ENCODE data around the gene METTL13.

The METTL13 gene

GRCh38 chr1:171803045-171803444 lies 21.6 kb downstream of the METTL13 start:
- no peak for TF ChIP-seq GATA3 (IDR thresholded peaks at IDR 0.05; ENCODE audit: low read depth, low read length)
- no peak for TF ChIP-seq GATA2 (IDR thresholded peaks at IDR 0.05; ENCODE audit: low read depth, low read length)

GRCh38 chr1:171803461-171804022 lies 22.1 kb downstream of the METTL13 start:
- TF ChIP-seq GATA3 (IDR thresholded peaks at IDR 0.05; ENCODE audit: low read depth, low read length) (no peak), GATA2 (IDR thresholded peaks at IDR 0.05; ENCODE audit: low read depth, low read length) (no peak)

- TF ChIP-seq GATA2 (IDR thresholded peaks at IDR 0.05; ENCODE audit: low read depth, low read length) (no peak), GATA3 (IDR thresholded peaks at IDR 0.05; ENCODE audit: low read depth, low read length) (no peak)
These were observed 24.1 kb downstream of the METTL13 start for GRCh38 chr1:171805395-171806115.

- TF ChIP-seq GATA3 (IDR thresholded peaks at IDR 0.05; ENCODE audit: low read depth, low read length) = no peak
- TF ChIP-seq GATA2 (IDR thresholded peaks at IDR 0.05; ENCODE audit: low read depth, low read length) = no peak
These were observed 26.1 kb downstream of the METTL13 start for GRCh38 chr1:171807556-171807955.

GRCh38 chr1:171809834-171810233 lies 28.4 kb downstream of the METTL13 start:
- TF ChIP-seq GATA3 (IDR thresholded peaks at IDR 0.05; ENCODE audit: low read depth, low read length) = no peak
- TF ChIP-seq GATA2 (IDR thresholded peaks at IDR 0.05; ENCODE audit: low read depth, low read length) = no peak

- TF ChIP-seq GATA3 (IDR thresholded peaks at IDR 0.05; ENCODE audit: low read depth, low read length) = no peak
- no peak for TF ChIP-seq GATA2 (IDR thresholded peaks at IDR 0.05; ENCODE audit: low read depth, low read length)
These were observed 30.2 kb downstream of the METTL13 start for GRCh38 chr1:171811672-171812071.

- TF ChIP-seq GATA2 (IDR thresholded peaks at IDR 0.05; ENCODE audit: low read depth, low read length) (no peak), GATA3 (IDR thresholded peaks at IDR 0.05; ENCODE audit: low read depth, low read length) (no peak)
These were observed 33.2 kb downstream of the METTL13 start for GRCh38 chr1:171814692-171815091.

GRCh38 chr1:171816300-171816901 lies 34.9 kb downstream of the METTL13 start:
- TF ChIP-seq GATA3 (IDR thresholded peaks at IDR 0.05; ENCODE audit: low read depth, low read length) (no peak), GATA2 (IDR thresholded peaks at IDR 0.05; ENCODE audit: low read depth, low read length) (no peak)

- TF ChIP-seq GATA3 (IDR thresholded peaks at IDR 0.05; ENCODE audit: low read depth, low read length) = no peak
- TF ChIP-seq GATA2 (IDR thresholded peaks at IDR 0.05; ENCODE audit: low read depth, low read length) = no peak
These were observed 36.2 kb downstream of the METTL13 start for GRCh38 chr1:171817511-171818265.

- TF ChIP-seq GATA3 (IDR thresholded peaks at IDR 0.05; ENCODE audit: low read depth, low read length) = no peak
- no peak for TF ChIP-seq GATA2 (IDR thresholded peaks at IDR 0.05; ENCODE audit: low read depth, low read length)
These were observed 38.5 kb downstream of the METTL13 start for GRCh38 chr1:171819946-171820345.

GRCh38 chr1:171826973-171827372 lies 45.5 kb downstream of the METTL13 start:
- TF ChIP-seq GATA3 (IDR thresholded peaks at IDR 0.05; ENCODE audit: low read depth, low read length) = no peak
- TF ChIP-seq GATA2 (IDR thresholded peaks at IDR 0.05; ENCODE audit: low read depth, low read length) = no peak

- TF ChIP-seq GATA3 (IDR thresholded peaks at IDR 0.05; ENCODE audit: low read depth, low read length) (no peak), GATA2 (IDR thresholded peaks at IDR 0.05; ENCODE audit: low read depth, low read length) (no peak)
These were observed 47.3 kb downstream of the METTL13 start for GRCh38 chr1:171828794-171829193.

- TF ChIP-seq GATA2 (IDR thresholded peaks at IDR 0.05; ENCODE audit: low read depth, low read length) (no peak), GATA3 (IDR thresholded peaks at IDR 0.05; ENCODE audit: low read depth, low read length) (no peak)
These were observed 51.8 kb downstream of the METTL13 start for GRCh38 chr1:171833091-171833825.

- TF ChIP-seq GATA2 (IDR thresholded peaks at IDR 0.05; ENCODE audit: low read depth, low read length) = no peak
- TF ChIP-seq GATA3 (IDR thresholded peaks at IDR 0.05; ENCODE audit: low read depth, low read length) = no peak
These were observed 53.4 kb downstream of the METTL13 start for GRCh38 chr1:171834821-171835220.

Data from SH-SY5Y (cell line).